H1 (cell line): Measurements from ENCODE around the gene GAS2. TPM values are rescaled to one million over a fixed set of nuclear protein-coding genes. Genes with fewer than 3 reads are reported as not detected.

ENCODE experiments used
- CTBP2 ChIP-seq: IDR thresholded peaks from 2 replicates; pipeline ENCODE4 v1.7.0; 2011; ENCODE audit warnings: borderline replicate concordance, mild to moderate bottlenecking, moderate library complexity, mixed read lengths, low read length; ENCODE audit not compliant: insufficient read depth, insufficient read length
- GTF2F1 ChIP-seq: IDR thresholded peaks from 2 replicates; pipeline ENCODE4 v1.6.1; 2012; ENCODE audit warnings: low read depth, low read length, improper control_type of control experiment, borderline replicate concordance
- HDAC2 ChIP-seq, 2 experiments: fragments of 300-600 bp in 1 of 2; sonication (generic) in 1 of 2; IDR thresholded peaks; 2 replicates each; pipeline ENCODE4 v1.6.1; 2011 to 2012; ENCODE audit warnings: low read depth in 2 of 2, low read length in 2 of 2, mild to moderate bottlenecking in 2 of 2, moderate library complexity in 2 of 2, borderline replicate concordance in 1 of 2, inconsistent platforms in 1 of 2
- SP4 ChIP-seq: IDR thresholded peaks from 2 replicates; pipeline ENCODE4 v1.6.1; 2012; ENCODE audit warnings: low read length, inconsistent platforms
- polyA plus RNA-seq, 7 experiments: library from polyadenylated mRNA; depleted of rRNA in 3 of 7; stranded (reverse) in 5 of 7; unstranded in 2 of 7; fragments of >200 nt in 5 of 7; fragments of 200-250 nt in 2 of 7; gene quantifications; 1 replicate in 5 of 7; 2 replicates in 1 of 7; 4 replicates in 1 of 7; pipeline versions ENCODE4 v1.2.1 to v1.2.3, GENCODE V29; 2011 to 2013; ENCODE audit warnings: missing spikeins in 2 of 7, mixed read lengths in 2 of 7
- total RNA-seq: library from RNA; stranded (reverse); fragmentation: NEBNext Ultra II Directional; extraction: Animal tissue kit (Norgen Biotek cat#: 25700); gene quantifications from 2 replicates; pipeline ENCODE4 v1.2.1, GENCODE V29; 2021

Gene GAS2
- total and polyA plus RNA-seq, 2 of the 8 experiments (the other 6 are each of a cell fraction or from before 2014, with no cell fraction given), result 0.70 to 1.7 TPM

GRCh38 chr11:22828373-22828772 is 162.0 kb downstream of the GAS2 start (continued):
- no peak for TF ChIP-seq HDAC2 (IDR thresholded peaks at IDR 0.05; ENCODE audit: borderline replicate concordance in 1 of 2, low read depth in 2 of 2, low read length in 2 of 2)
- TF ChIP-seq CTBP2, result no peak
- no peak for TF ChIP-seq GTF2F1
- no peak for TF ChIP-seq SP4
- TF ChIP-seq, all 59 proteins: peak for 0
